Measurements from ENCODE around the gene LZTS2.

DNA sequence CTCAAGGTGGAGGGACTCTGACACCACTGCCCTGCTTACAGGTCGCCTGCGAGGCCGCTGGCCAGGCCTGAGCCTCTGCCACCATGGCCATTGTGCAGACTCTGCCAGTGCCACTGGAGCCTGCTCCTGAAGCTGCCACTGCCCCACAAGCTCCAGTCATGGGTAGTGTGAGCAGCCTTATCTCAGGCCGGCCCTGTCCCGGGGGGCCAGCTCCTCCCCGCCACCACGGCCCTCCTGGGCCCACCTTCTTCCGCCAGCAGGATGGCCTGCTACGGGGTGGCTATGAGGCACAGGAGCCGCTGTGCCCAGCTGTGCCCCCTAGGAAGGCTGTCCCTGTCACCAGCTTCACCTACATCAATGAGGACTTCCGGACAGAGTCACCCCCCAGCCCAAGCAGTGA is 2.8 kb downstream of the LZTS2 start:
- TF ChIP-seq GATA2 (IDR thresholded peaks at IDR 0.05; ENCODE audit: low read depth, low read length) (no peak), GATA3 (IDR thresholded peaks at IDR 0.05; ENCODE audit: low read depth, low read length) (no peak)

Data from SH-SY5Y (cell line).